ENCODE results near the gene DNAJB12.

- TF ChIP-seq CTCF (IDR thresholded peaks at IDR 0.05 in 2 of 3, conservative IDR thresholded peaks at IDR 0.05 in 1 of 3; ENCODE audit: borderline replicate concordance in 1 of 3, insufficient read depth in 1 of 3, low read depth in 2 of 3, low read length in 2 of 3) = no peak
- TF ChIP-seq POLR2AphosphoS5 (IDR thresholded peaks at IDR 0.05; ENCODE audit: low read depth, low read length) = no peak
- no peak for TF ChIP-seq CBX3 (IDR thresholded peaks at IDR 0.05; ENCODE audit: low read depth)
- TF ChIP-seq POLR2A (IDR thresholded peaks at IDR 0.05; ENCODE audit: borderline replicate concordance, extremely low read depth, insufficient read depth, insufficient read length) = no peak
- TF ChIP-seq SIN3A (IDR thresholded peaks at IDR 0.05; ENCODE audit: low read depth) = no peak
- TF ChIP-seq ATF3 (IDR thresholded peaks at IDR 0.05) = no peak
- TF ChIP-seq ZFX (IDR thresholded peaks at IDR 0.05) = no peak
- no peak for TF ChIP-seq ZBTB33 (IDR thresholded peaks at IDR 0.05; ENCODE audit: extremely low read depth, insufficient replicate concordance, low read length)
- no peak for TF ChIP-seq FOSL1 (IDR thresholded peaks at IDR 0.05; ENCODE audit: low read depth)
- TF ChIP-seq SRF (IDR thresholded peaks at IDR 0.05; ENCODE audit: low read depth) = no peak
- TF ChIP-seq MAX (IDR thresholded peaks at IDR 0.05) = no peak
- no peak for TF ChIP-seq EGR1 (IDR thresholded peaks at IDR 0.05; ENCODE audit: low read depth)
- TF ChIP-seq SP1 (IDR thresholded peaks at IDR 0.05; ENCODE audit: low read depth) = no peak
- no peak for TF ChIP-seq EZH2 (IDR thresholded peaks at IDR 0.05)
These were observed 31.0 kb upstream of the DNAJB12 start for GRCh38 chr10:72385724-72386123.

Measured in HCT116 (cell line).